Fibroblast of the aortic adventitia (primary cell): ENCODE results near the gene TPRX1. TPM values are rescaled to one million over a fixed set of nuclear protein-coding genes. Genes with fewer than 3 reads are reported as not detected.
"Not testable (repeated sequence)": the region's sequence is repeated elsewhere in the genome, so short reads cannot be mapped to it uniquely, and the experiment has no call there.

Experiments used
- DNase-seq: peaks from one replicate; pipeline ENCODE4 v3.0.0-alpha.2; 2010; ENCODE audit warnings: low read depth
- H3K4me3 ChIP-seq: 2 replicates; pipeline ENCODE4 v1.5.1; 2011; ENCODE audit warnings: low read depth, mild to moderate bottlenecking, control low read depth, low read length, moderate library complexity
- total RNA-seq: library from RNA; depleted of rRNA; stranded (reverse); fragments of >200 nt; gene quantifications from 2 replicates; pipeline ENCODE4 v1.2.3, GENCODE V29; 2012; ENCODE audit warnings: low replicate concordance
- TF ChIP-seq, protein P1 (sequence below): IDR thresholded peaks from 2 replicates; pipeline ENCODE4 v1.5.1; 2011; ENCODE audit warnings: mild to moderate bottlenecking, low read length, control low read depth, inconsistent platforms; ENCODE audit not compliant: insufficient read depth

Gene TPRX1
- total RNA-seq, 1 donor = not detected

DNA sequence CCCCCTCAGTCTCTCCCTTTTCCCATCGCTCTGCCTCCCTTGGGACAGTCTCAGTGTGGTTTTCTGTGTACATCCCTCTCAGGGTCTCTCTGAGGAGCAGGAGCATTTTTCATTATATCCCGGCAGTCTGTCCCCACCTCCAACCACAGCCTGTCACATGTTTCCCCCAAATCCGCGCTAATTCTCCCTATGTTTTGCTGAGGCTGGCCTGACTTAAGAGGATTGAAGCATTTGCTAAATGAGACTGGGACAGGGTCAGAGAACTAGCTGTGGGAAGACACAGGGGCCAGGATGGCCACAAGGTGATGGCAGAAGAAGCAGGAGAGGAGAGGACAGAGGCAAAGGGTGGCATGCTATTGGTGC is 5.5 kb downstream of the TPRX1 start:
- no peak for DNase-seq
- TF ChIP-seq, protein P1, sequence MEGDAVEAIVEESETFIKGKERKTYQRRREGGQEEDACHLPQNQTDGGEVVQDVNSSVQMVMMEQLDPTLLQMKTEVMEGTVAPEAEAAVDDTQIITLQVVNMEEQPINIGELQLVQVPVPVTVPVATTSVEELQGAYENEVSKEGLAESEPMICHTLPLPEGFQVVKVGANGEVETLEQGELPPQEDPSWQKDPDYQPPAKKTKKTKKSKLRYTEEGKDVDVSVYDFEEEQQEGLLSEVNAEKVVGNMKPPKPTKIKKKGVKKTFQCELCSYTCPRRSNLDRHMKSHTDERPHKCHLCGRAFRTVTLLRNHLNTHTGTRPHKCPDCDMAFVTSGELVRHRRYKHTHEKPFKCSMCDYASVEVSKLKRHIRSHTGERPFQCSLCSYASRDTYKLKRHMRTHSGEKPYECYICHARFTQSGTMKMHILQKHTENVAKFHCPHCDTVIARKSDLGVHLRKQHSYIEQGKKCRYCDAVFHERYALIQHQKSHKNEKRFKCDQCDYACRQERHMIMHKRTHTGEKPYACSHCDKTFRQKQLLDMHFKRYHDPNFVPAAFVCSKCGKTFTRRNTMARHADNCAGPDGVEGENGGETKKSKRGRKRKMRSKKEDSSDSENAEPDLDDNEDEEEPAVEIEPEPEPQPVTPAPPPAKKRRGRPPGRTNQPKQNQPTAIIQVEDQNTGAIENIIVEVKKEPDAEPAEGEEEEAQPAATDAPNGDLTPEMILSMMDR = no peak
- no peak overlapping the region for H3K4me3 ChIP-seq

DNA sequence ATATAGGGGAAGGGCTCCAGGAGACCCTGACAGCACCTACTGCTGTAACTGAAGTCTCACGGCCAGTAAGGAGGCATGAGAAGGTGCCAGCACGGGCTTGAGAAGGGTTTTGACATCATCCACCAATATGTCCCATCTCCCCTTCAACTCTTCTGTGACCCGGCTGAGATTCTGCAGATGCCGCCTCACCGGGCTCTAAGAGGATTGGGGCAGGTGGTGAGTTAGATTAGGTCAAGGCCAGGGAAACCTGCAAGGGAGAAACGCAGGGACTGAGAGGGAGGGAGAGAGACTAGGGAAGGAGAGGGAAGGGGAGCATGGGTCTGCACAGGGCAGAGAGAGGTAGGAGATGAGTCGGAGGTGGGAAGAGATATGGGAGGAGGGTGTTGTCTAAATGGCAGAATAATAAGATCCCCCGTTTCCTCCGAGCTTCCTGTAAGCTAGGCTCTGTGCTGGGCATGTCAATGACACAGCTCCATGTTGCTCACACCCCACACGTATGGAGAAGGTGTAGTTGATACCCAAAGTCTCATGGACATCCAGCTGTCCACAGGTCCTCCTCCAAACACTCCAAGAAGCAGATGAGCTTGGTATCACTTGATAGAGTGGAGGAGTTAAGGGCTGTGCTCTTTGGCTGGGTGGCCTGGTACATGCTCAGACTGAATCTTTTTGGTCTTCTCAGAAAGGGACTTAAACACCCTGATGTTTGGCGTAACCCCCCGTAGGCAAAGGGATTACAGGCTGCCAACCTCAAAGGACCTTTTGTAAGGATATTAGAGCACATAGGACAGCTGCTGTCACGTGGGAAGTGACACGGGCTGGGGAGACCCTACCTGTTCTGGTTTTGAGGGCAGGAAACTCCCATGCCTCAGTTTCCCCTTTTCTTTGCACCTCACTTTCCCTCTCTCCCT is 6.1 kb downstream of the TPRX1 start:
- H3K4me3 ChIP-seq = no peak overlapping the region
- no peak for DNase-seq
- TF ChIP-seq, protein P1 = no peak

DNA sequence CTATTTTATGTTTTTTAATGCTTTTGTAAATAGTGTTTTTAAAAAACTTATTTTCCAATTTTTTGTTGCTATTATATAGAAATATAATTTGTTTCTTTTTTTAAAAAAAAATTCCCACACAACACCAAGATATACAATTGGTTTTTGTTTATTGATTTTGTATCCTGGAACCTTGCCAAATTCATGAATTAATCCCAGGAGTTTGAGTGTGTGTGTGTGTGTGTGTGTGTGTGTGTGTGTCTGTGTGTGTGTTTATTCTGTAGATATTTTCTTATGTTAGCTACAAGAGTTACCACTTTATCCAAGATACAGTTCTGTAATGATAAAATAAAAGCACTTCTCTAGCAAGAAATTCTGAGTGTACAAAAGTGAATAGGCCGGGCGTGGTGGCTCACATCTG is 7.6 kb downstream of the TPRX1 start:
- TF ChIP-seq, protein P1 = no peak
- DNase-seq = no peak
- no peak overlapping the region for H3K4me3 ChIP-seq

DNA sequence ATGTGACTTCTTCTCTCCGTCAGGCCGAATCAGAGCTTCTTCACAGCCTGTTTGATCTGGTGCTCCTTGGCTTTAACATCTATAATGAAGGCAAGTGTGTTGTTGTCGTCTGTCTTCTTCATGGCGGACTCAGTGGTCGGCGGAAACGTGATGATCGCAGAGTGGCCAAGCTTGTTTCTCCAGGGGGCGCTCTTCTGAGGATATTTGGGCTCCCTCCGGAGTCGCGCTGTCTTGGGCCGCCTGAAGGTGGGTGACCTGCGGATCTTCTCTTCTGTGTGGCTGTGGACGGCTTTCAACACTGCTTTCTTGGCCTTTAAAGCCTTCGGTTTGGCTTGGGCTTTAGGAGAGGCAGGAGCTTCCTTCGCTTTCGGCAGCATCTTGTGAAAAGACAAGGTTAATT is 9.8 kb downstream of the TPRX1 start:
- no peak overlapping the region for H3K4me3 ChIP-seq
- TF ChIP-seq, protein P1 = no peak
- no peak for DNase-seq

DNA sequence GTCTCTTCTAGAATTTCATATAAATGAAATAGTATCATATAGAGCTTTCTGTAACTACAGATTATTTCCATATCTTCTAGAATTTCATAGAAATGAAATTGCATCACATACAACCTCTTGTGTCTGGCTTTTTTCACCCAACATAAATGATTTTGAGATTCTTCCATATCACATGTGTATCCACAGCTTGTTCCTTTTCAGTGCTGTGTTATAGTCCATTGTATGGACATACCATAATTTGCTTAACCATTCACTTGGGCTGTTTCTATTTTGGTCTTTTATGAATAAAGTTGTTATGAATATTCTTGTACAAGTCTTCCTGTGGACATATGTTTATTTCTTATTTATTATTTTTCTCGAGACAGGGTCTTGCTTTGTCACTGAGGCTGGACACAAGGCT is 11.7 kb downstream of the TPRX1 start:
- no peak for DNase-seq

DNA sequence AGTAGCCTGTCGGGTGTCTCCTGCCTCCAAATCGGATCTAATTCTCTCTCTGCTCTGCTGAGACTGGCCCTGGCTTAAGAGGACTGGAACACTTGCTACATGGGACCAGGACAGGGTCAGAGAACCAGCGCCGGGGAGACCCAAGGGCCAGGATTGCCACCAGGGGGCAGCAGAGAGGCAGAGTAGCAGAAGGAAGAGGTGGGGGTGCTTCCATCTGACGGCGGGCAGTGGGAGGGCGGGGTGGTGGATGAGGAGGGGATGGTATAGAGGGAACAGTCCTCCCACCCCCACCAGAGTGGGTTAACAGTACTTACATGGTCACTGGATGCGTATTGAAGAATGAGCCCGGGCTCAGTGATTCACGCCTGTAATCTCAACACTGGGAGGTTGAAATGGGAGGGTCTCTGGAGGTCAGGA is 13.9 kb downstream of the TPRX1 start:
- peak; percentile 63 for DNase-seq
- TF ChIP-seq, protein P1 = peak; percentile 91
- no peak overlapping the region for H3K4me3 ChIP-seq

More for the DNA sequence above, 11.7 kb downstream of the TPRX1 start:
- TF ChIP-seq, protein P1 = no peak
- no peak overlapping the region for H3K4me3 ChIP-seq

DNA sequence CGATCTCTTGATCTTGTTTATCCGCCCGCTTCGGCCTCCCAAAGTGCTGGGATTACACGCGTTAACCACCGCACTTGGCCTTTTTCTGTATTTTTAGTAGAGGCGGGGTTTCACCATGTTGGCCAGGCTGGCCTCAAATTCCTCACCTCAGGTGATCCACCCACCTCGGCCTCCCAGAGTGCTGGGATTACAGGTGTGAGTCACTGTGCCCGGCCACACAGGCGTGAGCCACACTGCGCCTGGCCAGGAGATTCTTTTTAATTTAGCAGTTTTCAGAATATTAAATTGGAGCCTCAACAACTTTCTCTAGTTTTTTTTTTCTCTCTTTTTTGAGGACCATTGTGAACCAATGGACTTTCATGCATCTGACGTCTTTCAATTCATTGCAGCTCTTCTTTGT is 14.5 kb downstream of the TPRX1 start:
- not testable (repeated sequence) for DNase-seq, H3K4me3 ChIP-seq

DNA sequence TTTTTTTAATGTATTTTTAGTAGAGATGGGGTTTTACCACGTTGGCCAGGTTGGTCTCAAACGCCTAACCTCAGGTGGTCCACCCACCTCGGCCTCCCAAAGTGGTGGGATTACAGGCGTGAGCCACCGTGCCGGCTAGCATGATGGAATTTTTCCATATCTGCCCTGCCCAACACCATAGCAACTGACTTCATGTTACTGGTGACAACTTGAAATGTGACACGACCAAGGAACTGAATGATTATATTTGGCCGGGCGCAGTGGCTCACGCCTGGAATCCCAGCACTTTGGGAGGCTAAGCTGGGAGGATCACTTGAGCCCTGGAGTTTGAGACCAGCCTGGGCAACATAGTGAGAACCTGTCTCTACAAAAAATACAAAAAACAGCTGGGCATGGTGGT is 17.0 kb downstream of the TPRX1 start:
- H3K4me3 ChIP-seq = not testable (repeated sequence)

More for the DNA sequence above, 17.0 kb downstream of the TPRX1 start:
- not testable (repeated sequence) for DNase-seq
